ENCODE measurements around the gene PPP1R9B.

DNA sequence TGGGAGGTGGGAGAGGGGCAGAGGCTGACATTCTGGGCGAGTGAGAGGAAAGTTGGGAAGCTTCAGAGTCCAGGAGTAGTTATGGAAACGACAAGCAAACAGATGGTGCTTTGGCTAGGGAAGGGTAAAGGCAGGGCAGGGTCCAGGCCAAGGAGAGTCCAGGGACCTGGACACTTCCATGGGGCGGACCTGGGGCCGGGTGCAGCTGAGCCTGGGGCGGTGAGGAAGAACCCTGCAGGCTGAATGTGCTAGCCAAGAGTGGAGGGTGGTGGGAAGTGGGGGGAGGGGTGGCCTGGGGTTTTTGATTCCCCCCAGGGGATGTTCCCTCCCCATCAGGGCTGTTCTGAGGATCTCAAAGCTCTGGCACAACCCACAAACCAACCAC is 2.6 kb downstream of the PPP1R9B start:
- TF ChIP-seq CTCF (IDR thresholded peaks at IDR 0.05; ENCODE audit: low read length) (no peak), EZH2 (IDR thresholded peaks at IDR 0.05; ENCODE audit: borderline replicate concordance, low read length) (no peak)
